Stimulated activated CD8-positive, alpha-beta memory T cell treated with anti-CD3 and anti-CD28 coated beads, Interleukin-12 subunit alpha, Interleukin-12 subunit beta, amount 100 ng/mL, for 24 hours (primary cell): ENCODE measurements around the gene ANKS4B.
"Not testable (repeated sequence)": the region's sequence is repeated elsewhere in the genome, so short reads cannot be mapped to it uniquely, and the experiment has no call there.

ENCODE experiments used
- DNase-seq: peaks from one replicate; pipeline ENCODE4 v3.0.0-alpha.2; 2020; ENCODE audit errors: extremely low read depth

ANKS4B gene, protein sequence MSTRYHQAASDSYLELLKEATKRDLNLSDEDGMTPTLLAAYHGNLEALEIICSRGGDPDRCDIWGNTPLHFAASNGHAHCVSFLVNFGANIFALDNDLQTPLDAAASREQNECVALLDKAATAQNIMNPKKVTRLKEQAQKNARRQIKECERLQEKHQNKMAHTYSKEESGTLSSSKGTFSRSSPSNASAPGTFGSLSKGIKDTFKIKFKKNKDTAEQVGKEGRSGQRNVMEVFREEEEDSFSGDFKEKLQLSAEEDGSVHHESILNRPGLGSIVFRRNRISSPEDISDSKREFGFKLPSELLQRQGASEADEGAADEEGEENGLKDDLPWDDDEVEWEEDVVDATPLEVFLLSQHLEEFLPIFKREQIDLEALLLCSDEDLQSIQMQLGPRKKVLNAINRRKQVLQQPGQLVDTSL

DNA sequence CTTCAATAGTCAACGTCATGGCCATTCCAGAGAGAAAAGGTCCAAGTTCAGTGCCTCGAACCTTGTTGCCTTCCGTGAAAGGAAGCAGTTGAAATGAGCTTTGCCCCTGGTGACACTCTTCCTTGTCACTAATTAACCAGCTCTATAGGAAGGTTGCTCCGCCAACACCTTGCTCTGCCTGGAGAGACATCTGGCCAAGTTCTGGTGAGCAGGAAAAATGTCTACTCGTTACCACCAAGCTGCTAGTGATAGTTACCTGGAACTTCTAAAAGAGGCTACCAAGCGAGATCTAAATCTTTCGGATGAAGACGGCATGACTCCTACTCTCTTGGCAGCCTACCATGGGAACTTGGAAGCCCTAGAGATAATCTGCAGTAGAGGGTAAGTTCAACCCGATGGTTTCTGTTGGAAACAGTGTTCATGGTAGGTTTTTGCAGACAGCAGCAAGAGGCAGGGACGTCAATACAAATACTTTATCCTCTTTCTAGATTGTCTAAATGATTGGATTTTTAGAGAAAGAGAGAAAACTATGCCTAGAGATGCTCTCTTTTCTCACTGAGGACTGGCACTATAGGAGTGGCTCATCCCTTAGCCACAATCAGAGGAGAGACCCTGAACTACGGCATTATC lies at the start of gene ANKS4B:
Gene ANKS4B, plus strand, starts transcription at position 179 of the 630 bp plus-strand sequence. Its CDS starts 39 bp downstream, at position 218.
- DNase-seq = no peak

DNA sequence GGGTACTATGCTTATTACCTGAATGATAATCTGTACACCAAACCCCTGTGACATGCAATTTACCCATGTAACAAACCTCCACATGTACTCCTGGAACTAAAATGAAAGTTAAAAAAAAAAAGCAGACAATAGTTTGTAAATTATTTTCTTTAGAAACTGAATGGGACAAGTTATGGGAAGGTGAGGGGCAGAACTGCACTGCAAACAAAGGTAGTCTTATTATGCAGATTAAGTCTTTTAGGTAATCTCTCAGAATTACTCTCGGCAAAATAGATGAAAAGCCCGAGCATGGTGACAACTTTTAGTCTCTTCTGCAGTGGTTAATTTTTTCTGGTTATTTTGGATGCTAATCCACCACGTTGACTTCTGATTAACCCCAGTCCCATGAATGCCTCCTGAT lies 49.5 kb upstream of the ANKS4B start:
- DNase-seq = no peak

DNA sequence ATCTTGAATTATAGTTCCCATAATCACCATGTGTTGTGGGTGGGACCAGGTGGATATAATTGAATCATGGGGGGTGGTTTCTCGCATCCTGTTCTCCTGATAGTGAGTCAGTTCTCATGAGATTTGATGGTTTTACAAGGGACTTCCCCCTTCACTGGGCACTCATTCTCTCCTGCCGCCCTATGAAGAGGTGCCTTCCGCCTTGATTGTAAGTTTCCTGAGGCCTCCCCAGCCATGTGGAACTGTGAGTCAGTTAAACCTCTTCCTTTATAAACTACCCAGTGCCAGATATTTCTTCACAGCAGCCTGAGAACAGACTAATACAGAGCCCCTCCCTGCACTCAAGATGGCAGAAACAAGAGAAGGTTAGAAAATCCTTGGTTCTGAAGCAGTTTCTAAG lies 48.7 kb upstream of the ANKS4B start:
- peak; percentile 5 for DNase-seq

DNA sequence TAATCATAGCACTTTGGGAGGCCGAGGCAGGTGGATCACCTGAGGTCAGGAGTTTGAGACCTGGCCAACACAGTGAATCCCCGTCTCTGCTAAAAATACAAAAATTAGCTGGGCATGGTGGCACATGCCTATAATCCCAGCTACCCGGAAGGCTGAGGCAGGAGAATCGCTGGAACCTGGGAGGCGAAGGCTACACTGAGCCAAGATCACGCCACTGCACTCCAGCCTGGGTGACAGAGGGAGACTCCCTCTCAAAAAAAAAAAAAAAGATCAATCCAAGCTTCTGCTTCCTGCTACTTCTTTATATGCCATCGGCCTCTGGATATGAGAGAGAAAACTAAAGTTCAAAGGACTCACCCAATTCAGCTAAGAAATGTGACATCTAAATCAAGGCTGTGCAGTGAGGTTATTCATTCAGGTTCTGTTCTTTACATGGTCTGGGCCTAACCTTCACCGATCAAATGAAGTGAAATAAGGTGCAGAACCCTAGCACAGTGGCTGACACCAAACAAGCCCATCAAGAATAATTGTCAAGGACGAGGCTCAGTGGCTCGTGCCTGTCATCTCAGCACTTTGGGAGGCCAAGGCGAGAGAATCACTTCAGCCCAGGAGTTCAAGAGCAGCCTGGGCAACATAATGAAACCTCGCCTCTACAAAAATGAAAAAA lies 47.7 kb upstream of the ANKS4B start:
- DNase-seq = no peak

DNA sequence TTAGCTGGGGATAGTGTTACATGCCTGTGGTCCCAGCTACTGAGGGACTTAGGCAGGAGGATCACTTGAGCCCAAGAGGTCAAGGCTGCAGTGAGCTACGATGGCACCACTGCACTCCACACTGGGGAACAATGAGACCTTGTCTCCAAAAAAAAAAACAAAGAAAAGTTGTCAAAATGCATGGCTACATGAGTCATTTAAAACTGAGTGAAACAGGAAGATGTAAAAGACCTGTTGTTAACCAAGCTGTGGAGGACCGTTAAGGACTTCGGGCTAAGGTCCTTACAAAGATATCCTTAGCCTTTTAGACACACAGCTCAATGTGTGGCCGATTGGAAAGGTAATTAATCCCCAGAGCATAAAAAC lies 47.2 kb upstream of the ANKS4B start:
- no peak for DNase-seq

DNA sequence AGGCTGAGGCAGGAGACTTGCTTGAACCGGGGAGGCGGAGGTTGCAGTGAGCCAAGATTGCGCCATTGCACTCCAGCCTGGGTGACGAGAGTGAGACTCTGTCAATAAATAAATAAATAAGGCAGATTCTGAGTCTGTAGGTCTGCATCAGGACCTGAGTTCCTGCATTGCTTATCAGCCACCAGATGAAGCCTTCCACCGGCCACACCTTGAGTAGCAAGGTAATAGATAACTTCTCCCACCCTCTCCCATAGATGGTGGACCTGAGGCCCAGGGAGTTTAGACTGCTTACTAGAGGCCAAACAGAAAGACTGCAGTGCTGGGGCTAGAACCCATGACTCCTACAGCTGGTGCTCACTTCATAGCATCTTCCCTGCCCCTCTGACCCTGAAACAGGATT lies 44.2 kb upstream of the ANKS4B start:
- no peak for DNase-seq

DNA sequence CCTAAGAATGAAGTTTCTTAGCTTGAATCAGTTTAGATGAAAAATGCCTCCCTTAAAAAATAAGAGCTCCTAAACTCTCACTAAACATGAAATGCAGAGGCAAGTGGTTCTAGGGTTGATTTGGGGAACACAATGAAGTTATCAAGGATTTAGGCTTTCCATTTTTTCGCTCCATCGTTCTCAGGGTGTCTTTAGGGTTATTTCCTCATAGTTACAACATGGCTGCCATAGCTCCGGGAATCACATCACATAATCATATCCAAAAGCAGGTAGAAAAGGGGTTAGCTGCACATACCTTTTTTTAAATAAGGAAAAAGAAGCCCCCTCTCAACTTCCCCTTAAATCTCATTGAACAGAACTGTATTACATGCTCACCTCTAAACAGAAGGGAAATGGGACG lies 43.5 kb upstream of the ANKS4B start:
- no peak for DNase-seq

DNA sequence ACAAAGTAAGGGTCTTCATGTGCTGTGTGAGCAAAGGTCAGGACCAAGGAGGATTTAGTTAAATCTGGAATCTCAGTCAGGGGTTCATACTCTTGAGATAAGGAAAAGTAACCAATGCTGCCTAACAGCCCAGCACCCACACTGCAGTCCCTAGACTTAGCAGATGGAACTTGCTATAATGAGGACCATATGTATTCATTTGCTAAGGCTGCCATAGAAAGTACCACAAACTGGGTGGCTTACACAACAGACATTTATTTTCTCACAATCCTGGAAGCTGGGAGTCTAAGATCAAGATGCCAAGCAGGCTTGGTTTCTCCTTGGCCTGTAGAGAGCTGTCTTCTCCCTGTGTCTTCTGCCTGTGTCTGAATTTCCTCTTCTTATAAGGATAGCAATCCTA lies 42.9 kb upstream of the ANKS4B start:
- DNase-seq = no peak

DNA sequence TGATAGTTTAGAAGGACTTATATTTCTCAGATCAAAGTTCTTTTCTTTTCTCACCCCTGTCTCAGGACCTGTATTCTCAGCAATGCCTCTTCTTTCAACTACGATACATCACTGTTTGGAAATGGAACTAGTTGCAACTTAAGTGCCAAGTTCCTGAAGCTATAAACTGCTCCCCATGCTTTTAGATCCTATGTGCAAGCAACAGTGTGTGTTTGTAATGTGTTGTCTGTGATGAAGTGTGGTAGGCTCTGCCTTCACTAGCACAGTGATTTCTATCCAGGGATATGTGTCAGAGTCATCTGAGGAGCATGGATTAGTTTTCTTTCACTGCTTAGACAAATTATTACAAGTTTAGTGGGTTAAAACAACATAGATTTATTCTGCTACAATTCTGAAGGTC lies 40.5 kb upstream of the ANKS4B start:
- DNase-seq = no peak

DNA sequence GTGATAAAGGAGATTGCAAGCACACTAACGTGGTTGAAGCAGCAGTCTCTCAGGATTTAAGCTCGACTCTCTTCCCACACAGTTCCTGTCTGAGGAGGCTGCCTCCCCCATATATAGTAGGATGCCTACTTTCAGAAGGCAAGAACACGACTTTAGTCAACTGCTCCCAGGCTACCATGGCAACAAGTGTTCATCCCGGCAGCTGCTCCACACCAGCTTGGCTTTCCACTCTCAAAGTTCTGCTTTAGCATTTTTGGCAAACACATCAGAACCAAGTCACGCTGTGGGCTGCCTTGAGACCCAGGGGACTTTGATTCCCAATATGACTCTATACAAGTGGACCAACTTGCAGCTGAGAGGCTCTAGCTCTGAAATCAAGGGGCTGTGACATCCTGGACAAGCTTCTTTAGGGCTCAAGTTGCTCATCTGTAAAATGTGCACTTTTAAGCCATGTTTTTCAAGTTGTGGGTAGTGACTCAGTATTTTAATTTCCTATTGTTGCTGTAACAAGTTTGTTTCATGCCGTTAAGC lies 38.7 kb upstream of the ANKS4B start:
- DNase-seq = no peak

DNA sequence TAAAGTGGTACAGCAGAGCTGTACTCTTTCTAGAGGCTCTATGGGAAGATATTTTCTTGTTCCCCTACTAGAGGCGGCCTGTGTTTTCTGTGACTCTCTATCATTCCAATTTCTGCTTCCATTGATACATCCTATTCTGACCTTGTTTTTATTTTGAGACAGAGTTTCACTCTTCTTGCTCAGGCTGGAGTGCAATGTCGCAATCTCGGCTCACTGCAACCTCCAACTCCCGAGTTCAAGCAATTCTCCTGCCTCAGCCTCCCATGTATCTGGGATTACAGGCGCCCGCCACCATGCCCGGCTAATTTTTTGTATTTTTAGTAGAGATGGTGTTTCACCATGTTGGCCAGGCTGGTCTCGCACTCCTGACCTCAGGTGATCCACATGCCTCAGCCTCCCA lies 38.2 kb upstream of the ANKS4B start:
- DNase-seq = not testable (repeated sequence)

DNA sequence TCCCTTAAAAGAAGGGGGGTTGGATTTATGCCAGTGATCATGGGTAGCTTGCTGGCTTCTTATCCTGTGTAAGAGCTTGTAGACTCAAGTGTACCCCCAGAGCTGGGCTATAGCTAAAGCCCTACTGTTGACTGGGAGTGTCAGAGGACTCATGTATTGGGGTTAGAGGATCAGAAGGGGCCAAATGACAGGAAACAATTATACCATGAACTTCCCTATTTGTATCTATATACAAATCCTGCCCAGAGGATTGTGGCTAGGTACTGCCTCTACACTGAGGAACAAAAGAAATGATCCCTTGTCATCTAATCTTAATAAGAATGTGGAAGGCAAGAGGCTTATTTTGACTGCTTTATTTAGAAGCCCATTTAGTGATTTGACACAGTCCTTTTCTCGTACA lies 36.4 kb upstream of the ANKS4B start:
- DNase-seq = no peak

DNA sequence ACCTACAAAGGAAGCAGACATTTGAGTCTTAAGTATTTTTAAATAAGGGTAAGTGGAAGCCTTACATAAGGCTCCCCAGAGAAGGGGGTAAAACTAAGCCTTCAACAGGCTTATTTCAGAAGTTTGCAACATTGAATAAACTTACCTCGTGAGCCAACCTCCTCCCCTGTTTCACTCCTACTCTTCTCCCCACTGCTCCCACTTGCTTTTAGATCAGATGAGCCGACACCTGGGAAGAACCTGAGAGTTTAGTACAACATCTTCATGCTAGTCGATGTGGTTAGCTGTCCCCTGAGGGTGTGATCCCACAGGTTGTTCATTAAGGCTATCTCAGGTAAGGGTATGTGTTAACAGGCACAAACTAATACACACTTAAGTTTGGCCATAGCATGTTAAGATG lies 35.9 kb upstream of the ANKS4B start:
- no peak for DNase-seq

DNA sequence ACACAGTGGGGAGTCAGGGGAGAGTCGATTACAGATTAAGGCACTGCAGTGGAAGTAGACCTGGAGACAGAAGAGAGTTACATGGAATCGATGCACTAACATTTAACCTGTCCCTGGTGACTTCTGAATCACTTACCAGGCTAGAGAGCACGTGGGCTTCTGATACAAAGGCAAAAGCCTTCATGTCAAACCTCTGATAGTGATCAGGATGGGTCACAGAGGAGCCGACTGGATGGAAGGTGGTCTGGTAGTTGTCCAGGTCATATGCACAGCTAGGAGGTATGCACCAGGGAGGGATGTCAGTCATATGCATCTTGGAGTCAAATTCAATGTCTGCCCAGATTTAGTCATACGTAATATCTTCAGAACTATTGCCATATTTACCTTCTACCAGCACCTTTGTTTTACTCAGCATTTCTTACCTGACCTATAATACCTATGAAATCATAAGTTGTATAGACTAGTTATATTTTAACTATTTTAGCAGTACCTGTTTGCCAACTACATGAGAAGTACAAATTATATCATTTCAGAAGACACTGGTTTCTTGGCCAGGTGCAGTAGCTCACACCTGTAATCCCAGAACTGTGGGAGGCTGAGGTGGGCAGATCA lies 33.8 kb upstream of the ANKS4B start:
- no peak for DNase-seq

DNA sequence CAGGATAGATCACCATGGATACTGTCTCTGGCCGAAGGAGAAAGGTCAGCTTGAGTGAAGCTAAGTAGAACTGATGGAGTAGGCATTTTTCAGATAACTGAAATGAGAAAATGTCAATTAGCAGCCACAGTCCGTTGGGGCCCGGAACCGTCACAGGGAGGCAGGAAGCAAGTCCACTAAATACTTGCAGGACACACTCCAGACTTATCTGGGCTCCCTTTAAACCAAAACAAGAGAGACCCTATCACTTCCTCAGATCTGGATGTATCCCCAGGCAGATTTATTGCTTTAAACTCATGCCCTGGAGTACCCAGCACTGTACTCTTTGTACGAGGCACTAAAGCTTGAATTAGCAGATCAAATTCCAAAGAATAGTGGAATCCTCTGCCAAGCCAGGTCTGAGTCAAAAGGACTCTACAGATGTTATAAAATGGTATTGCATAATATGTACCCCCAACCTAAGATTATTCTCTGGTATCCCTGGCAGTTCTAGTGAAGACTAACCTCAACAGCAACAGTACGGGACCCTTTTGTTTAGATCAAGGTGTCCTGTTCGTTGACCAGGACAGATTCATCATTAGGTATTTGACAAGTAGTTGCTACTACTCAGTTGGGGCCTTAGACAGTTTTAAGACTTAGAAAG lies 30.2 kb upstream of the ANKS4B start:
- DNase-seq = no peak

DNA sequence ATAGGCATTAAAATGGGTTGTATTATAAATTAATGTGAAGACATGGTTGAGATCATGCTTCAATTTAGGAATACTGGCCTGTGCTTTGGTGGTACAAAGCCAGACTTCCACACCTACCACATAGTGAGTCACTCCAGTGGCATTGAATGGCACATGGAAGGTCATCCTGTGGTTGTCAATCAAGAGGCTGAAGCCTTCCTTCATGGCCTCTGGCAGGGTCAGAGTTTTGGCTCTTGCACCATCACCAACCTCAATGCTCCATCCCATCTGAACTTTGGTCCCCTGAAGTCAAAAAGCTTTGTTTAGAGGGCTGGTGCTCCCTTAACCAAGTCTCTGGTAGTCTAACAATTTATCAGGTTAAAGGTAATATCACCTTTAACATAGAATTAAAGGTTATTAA lies 28.2 kb upstream of the ANKS4B start:
- DNase-seq = no peak

DNA sequence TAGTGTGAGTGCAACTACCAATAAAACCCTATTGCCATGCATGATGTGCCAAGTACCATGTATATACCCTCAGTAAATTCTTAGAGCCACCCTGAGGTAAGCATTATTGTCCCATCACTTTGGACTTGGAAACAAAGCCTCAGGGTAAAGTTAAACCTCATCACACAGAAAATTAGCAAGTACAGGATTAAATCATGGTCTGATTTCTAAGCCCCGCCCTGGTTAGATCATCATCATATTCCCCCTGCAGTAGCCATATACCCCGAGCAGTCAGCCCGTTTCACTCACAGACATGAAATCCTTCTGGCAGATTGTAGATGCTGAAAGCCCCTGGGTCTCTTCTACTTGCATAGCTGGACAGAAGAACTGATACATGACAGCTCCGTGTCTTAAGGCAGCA lies 26.9 kb upstream of the ANKS4B start:
- no peak for DNase-seq

DNA sequence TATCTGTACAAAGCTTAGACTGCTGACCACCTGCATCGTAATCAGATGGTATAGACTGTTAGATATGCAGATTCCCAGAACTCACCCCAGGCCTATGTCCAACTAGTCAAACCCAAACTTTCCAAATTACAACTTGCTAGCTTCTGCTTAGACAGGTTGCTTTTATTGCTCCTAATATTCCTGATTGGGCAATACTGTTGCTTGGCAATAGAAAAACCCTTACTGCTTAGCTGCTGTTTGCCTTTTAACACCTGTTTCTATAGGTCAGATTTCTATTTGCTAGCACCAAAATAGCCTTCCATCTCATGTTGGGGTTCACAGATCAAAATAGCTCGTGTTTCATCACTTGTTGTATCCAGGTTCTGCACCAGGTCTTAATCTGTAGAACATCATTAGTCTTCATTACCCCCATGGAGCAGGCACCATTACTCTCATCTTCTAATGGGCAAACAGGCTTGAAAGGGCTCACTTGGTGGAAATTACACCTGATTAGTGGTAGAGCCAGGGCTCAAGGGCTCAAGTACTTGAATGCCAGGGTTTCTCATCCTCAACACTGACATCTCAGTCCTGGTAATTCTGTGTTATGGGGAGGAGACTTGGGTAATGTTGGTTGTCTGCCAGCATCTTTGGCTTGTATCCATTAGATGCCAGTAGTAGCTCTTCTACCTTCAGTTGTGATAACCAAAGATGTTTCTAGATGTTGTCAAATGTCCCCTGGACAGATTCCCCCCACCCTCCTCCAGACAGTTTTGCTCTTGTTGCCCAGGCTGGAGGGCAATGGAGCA lies 24.9 kb upstream of the ANKS4B start:
- DNase-seq = no peak

DNA sequence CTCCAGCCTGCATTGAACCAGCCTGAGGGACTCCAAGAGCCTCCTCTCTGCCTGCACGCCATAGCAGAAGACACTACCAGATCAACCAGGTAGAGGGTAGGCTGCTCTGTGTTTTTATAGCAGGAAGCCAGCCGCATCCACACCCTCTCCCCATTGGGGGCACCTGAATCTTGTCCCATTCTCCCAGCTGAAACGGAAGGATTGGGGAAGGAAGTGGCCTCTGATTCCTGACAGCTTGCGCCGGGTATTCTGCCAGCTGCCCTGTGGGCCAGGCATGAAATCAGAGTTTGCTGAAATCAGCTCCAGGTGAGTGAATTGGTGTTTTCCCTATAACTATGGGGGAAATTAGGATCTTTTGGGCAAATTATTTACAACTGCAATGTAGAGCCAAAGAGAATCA lies 22.0 kb upstream of the ANKS4B start, which contains the start of gene ZP2:
Gene ZP2, minus strand, starts transcription at position 89 of the 400 bp plus-strand sequence. Its CDS starts 27 bp downstream, at position 62.
- no peak for DNase-seq

DNA sequence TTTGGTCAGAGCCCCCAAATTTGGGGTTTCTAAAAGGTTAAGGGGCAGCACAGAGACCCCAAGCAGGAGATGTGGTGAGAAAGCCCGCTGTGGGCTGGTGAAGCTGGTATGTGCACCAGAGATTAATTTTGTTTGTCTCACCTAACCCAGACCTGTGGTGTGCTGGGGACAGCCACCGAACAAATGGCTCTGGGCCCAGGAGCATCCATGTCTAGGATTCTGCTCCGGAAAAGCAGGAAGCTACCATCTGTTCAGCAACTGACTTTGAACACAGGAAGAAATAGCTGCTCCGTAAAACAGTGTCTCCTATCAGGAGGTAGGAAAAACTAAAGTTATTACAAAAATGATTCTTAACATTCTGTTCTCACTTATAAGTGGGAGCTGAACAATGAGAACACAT lies 19.4 kb upstream of the ANKS4B start:
- no peak for DNase-seq

DNA sequence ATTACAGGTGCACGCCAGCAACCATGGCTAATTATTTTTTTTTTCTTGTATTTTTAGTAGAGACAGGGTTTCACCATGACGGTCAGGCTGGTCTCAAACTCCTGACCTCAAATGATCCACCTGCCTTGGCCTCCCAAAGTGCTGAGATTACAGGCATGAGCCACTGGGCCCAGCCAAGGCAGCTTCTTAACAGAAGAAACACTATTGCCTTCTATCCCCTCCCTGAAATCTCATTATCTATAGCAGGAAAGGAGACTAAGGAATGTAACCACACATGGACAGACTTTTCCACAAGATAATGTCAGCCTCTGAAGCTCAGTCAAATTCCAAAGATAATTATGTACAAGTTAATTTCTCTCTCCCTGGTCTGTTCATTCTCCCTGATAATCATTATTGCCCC lies 16.4 kb upstream of the ANKS4B start:
- no peak for DNase-seq
